ENCODE data around the gene KLF9.

Gene KLF9

GRCh38 chr9:70413799-70414775 lies at the start of gene KLF9:
Gene KLF9 (minus strand): TSS chr9:70414657. CDS start chr9:70413363, 1,294 bp downstream.
- peak; percentile 84 to 88 for DNase-seq

- no peak for DNase-seq
These were observed 49.4 kb upstream of the KLF9 start for GRCh38 chr9:70463877-70464276.

GRCh38 chr9:70462300-70462699 lies 47.8 kb upstream of the KLF9 start:
- no peak for DNase-seq

- DNase-seq = no peak
These were observed 42.8 kb upstream of the KLF9 start for GRCh38 chr9:70457235-70457634.

- no peak for DNase-seq
These were observed 41.7 kb upstream of the KLF9 start for GRCh38 chr9:70455993-70456704.

GRCh38 chr9:70452365-70452764 lies 37.9 kb upstream of the KLF9 start:
- no peak for DNase-seq

GRCh38 chr9:70451765-70452164 lies 37.3 kb upstream of the KLF9 start:
- no peak for DNase-seq

GRCh38 chr9:70450738-70451137 lies 36.3 kb upstream of the KLF9 start:
- no peak for DNase-seq

GRCh38 chr9:70449461-70449860 lies 35.0 kb upstream of the KLF9 start:
- no peak for DNase-seq

GRCh38 chr9:70448919-70449318 lies 34.5 kb upstream of the KLF9 start:
- DNase-seq = no peak

GRCh38 chr9:70444904-70445303 lies 30.4 kb upstream of the KLF9 start:
- DNase-seq = no peak

- no peak for DNase-seq
These were observed 27.9 kb upstream of the KLF9 start for GRCh38 chr9:70442328-70442848.

GRCh38 chr9:70441622-70442021 lies 27.2 kb upstream of the KLF9 start:
- DNase-seq = no peak

- DNase-seq = no peak
These were observed 25.7 kb upstream of the KLF9 start for GRCh38 chr9:70439991-70440706.

- no peak for DNase-seq
These were observed 24.0 kb upstream of the KLF9 start for GRCh38 chr9:70438341-70438928.

GRCh38 chr9:70435948-70436347 lies 21.5 kb upstream of the KLF9 start:
- DNase-seq = no peak

GRCh38 chr9:70429899-70430298 lies 15.4 kb upstream of the KLF9 start:
- no peak for DNase-seq

- no peak for DNase-seq
These were observed 14.3 kb upstream of the KLF9 start for GRCh38 chr9:70428781-70429180.

- no peak for DNase-seq
These were observed 12.9 kb upstream of the KLF9 start for GRCh38 chr9:70427161-70427945.

- DNase-seq = no peak
These were observed 10.7 kb upstream of the KLF9 start for GRCh38 chr9:70425192-70425591.

- no peak for DNase-seq
These were observed 8.1 kb upstream of the KLF9 start for GRCh38 chr9:70422371-70423043.
